Measurements from ENCODE around the gene ZNF331. TPM values are rescaled to one million over a fixed set of nuclear protein-coding genes. Genes with fewer than 3 reads are reported as not detected.
A peak's percentile ranks its signal among the peaks of the same experiment; 100 is the strongest.

ZNF331 gene
- total and polyA plus RNA-seq, 2 of the 4 experiments (the other 2 are of a cell fraction): 6.6 to 11.1 TPM

DNA sequence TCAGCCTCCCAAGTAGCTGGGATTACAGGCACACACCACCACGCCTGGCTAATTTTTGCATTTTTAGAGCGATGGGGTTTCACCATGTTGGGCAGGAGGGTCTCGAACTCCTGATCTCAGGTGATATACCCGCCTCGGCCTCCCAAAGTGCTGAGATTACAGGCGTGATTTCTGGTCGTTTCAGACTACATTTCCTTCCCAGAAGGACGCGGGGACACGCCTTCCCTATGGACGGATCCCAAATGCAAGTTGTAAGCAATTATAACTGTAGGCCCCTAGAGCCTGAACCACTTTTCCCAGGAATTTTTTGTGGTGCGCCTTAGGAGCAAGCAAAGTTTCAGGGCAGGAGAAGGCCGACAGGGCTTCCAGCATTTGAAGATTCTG is 17.8 kb upstream of the ZNF331 start:
- H3K4ac ChIP-seq (ENCODE audit: low read depth, low read length): peak overlapping the region; percentile 79
- peaks cover 3% of the 10 kb centered on the region; the same call in 1 of the 2 replicates for H3K4me1 ChIP-seq (ENCODE audit: control insufficient read depth, insufficient read depth, low read length)
- H4K5ac ChIP-seq (ENCODE audit: low read depth, low read length): peak overlapping the region; percentile 42
- DNase-seq (no peak), ATAC-seq (ENCODE audit: low read depth) (no peak)
- H4K20me1 ChIP-seq (ENCODE audit: insufficient read depth, low read length): no peaks in the 10 kb centered on the region
- H2BK120ac ChIP-seq (ENCODE audit: low read depth, low read length): no peak overlapping the region
- H2AFZ ChIP-seq (replicated peaks; ENCODE audit: low read length, poor library complexity): peak overlapping the region; percentile 99
- H2BK15ac ChIP-seq (ENCODE audit: low read depth, low read length): no peak overlapping the region
- 0 out of 2 replicates have a peak, but pooled peaks cover 4% of the 10 kb centered on the region for H3K9me1 ChIP-seq (ENCODE audit: insufficient read depth, low read length)
- no peaks in the 10 kb centered on the region for H3K36me3 ChIP-seq (ENCODE audit: control insufficient read depth, insufficient read depth, low read length)
- dilution Hi-C loops (cut with HindIII; ENCODE audit: low sequenced_read_pairs, unreplicated experiment) (no loop called here), in situ Hi-C loops (cut with MboI; ENCODE audit: low sequenced_read_pairs) (no loop called here), intact Hi-C loops (cut with micrococcal nuclease) (no loop called here)
- H4K91ac ChIP-seq (ENCODE audit: insufficient read depth, low read depth, low read length): 0 out of 2 replicates have a peak overlapping the region, but pooled peaks have one; percentile 15
- peaks cover 7% of the 10 kb centered on the region in 2 experiments for H3K79me1 ChIP-seq (ENCODE audit: low read depth in 1 of 2, low read length in 2 of 2)
- no peak overlapping the region for H2BK20ac ChIP-seq (ENCODE audit: low read depth, low read length)
- H2AK9ac ChIP-seq (replicated peaks; ENCODE audit: low read depth, low read length, poor library complexity): no peak overlapping the region
- 64% methylated on average over 8 of the region's 13 CpGs; no CpG with 5 or more reads in 1 of the 2 experiments for WGBS, 2 experiments (ENCODE audit: extremely low coverage in 2 of 2, insufficient read length in 1 of 2)
- no peaks in the 10 kb centered on the region for H3K27me3 ChIP-seq (ENCODE audit: control insufficient read depth, insufficient read depth, low read length)
- no peak overlapping the region for H3K18ac ChIP-seq (ENCODE audit: low read depth, low read length)
- H4K8ac ChIP-seq (ENCODE audit: low read depth in 2 of 2, low read length in 2 of 2): peak overlapping the region; percentile 91 to 98
- H3K27ac ChIP-seq (ENCODE audit: insufficient read depth, low read length): peak overlapping the region; percentile 15; the same call in 1 of the 2 replicates
- TF ChIP-seq, protein P1, sequence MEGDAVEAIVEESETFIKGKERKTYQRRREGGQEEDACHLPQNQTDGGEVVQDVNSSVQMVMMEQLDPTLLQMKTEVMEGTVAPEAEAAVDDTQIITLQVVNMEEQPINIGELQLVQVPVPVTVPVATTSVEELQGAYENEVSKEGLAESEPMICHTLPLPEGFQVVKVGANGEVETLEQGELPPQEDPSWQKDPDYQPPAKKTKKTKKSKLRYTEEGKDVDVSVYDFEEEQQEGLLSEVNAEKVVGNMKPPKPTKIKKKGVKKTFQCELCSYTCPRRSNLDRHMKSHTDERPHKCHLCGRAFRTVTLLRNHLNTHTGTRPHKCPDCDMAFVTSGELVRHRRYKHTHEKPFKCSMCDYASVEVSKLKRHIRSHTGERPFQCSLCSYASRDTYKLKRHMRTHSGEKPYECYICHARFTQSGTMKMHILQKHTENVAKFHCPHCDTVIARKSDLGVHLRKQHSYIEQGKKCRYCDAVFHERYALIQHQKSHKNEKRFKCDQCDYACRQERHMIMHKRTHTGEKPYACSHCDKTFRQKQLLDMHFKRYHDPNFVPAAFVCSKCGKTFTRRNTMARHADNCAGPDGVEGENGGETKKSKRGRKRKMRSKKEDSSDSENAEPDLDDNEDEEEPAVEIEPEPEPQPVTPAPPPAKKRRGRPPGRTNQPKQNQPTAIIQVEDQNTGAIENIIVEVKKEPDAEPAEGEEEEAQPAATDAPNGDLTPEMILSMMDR (conservative IDR thresholded peaks at IDR 0.05; ENCODE audit: low read depth, low read length): no peak
- TF ChIP-seq MAZ (IDR thresholded peaks at IDR 0.05; ENCODE audit: borderline replicate concordance, low read depth, low read length) (no peak), RCOR1 (IDR thresholded peaks at IDR 0.05; ENCODE audit: insufficient replicate concordance, low read length) (no peak), SMC3 (IDR thresholded peaks at IDR 0.05; ENCODE audit: low read depth, low read length) (no peak), POLR2A (IDR thresholded peaks at IDR 0.05; ENCODE audit: low read depth, low read length) (no peak)
- peak overlapping the region; percentile 61 for H3K14ac ChIP-seq (replicated peaks; ENCODE audit: low read depth, low read length)
- peak overlapping the region; percentile 7 for H2BK5ac ChIP-seq (ENCODE audit: low read depth, low read length, poor library complexity, severe bottlenecking)
- peak overlapping the region; percentile 54; the same call in 1 of the 2 replicates for H3K56ac ChIP-seq (ENCODE audit: extremely low read depth, insufficient read depth, low read length)
- peak overlapping the region; percentile 13 for H3K4me2 ChIP-seq (ENCODE audit: low read depth, low read length)
- no peak overlapping the region for H3K9ac ChIP-seq (ENCODE audit: low read depth, low read length)
- no peaks in the 10 kb centered on the region; the same call in 1 of the 2 replicates for H3K9me3 ChIP-seq (ENCODE audit: control insufficient read depth, insufficient read depth, low read length)
- H3K23ac ChIP-seq (ENCODE audit: low read depth, low read length): no peak overlapping the region
- ChIA-PET POLR2A (ENCODE audit: unreplicated experiment) (no interaction called here), CTCF (no interaction called here)
- no peak overlapping the region for H2AK5ac ChIP-seq (ENCODE audit: low read depth, low read length)
- no TSS peak for BruUV-seq (replicated peaks)
- peak overlapping the region; percentile 3 for H3K4me3 ChIP-seq (ENCODE audit: insufficient read depth, low read depth, low read length)

Data from IMR-90 (cell line).